Measurements from ENCODE around the gene STX8.
"Not testable (repeated sequence)": the region's sequence is repeated elsewhere in the genome, so short reads cannot be mapped to it uniquely, and the experiment has no call there.

The STX8 gene

DNA sequence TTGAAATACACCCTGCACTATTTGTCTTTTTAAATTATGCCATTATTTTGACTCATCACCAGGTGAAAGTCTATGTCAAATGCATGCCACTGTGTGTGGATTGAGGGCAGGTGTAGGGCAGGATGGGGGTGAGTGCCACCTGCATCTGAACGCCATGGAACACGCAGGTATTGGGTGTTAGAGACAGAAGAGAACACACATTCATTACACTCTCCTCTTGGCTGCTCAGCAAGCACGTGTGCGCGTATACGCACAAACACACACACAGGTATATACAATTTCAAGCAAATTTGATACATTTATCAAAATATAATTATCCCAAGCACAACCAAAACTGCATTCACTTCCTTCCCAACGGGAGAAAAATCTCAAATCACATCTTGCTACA is 285.4 kb downstream of the STX8 start:
- DNase-seq: no peak

DNA sequence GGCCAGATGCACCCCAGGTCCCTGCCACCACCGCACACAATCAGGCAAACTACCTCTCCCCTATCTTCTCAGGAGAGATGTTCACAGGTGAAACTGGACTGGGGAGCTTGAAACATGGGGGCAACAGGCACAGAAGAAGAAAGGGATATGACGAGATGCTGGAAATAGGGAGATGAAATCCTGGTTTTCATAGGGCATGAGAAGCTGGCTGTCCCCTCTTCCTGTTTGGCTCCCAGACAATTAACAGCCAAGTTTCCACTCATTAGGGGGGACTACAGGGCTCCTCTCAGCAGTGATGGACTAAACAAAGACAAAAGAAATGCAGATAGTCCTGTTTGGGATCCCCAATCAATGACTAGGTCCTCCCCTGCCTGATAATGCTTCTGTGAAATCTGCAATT is 288.3 kb downstream of the STX8 start:
- DNase-seq: no peak

DNA sequence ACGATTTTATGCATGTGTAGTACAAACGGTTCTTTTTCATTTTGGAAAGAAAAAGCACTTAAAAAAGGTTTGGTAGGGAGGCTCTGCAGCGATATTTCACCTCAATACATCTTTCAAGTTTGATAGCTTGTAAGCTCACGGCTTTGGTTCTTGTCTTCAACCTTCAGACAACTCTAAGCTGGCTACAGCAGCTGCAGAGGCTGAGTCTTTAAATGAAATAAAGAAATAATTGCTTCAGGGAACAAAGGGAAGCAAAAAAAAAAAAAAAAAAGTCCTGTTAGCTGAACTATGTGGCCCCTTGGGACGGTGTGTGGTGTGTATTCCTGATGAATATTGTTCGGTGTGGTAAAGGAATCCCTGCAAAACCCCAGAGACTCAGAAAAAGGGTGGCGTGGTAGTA is 289.2 kb downstream of the STX8 start:
- no peak for DNase-seq

DNA sequence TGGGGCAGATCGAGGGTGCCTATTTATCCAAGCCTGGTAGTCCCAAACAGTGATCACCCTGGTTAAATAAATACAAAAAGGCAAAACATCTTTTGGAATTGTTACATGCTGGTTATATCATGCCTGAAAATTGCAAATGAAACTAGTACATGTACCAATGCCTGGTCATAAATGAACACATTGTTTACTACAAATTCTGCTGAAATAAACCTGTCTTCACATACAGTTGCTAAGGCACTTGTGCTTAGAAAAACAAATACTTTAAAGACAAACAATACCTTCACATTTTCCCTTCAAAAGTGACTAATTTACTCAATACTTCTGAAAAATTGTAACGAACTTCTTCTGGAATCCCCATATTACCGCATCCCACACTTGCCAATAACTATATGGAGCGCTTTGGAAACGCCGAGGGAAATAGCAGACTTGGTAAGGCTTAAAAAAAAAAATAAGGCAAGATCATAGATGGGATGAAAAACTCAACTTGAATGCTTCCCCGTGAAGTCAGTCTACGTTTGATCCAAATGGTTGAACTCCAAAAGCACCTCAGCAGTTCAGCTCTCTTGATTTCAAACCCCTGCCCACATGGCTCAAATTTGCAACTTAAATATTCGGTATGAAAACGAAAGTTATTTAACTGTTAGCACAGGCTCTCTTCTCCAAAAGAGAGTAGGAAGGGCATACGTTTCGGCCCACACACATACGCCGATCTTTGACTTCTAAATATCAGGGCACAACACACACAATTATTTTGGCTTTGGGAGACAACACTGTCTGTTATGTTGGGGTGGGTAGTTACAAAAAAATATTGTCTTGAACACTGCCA is 289.8 kb downstream of the STX8 start:
- no peak for DNase-seq

DNA sequence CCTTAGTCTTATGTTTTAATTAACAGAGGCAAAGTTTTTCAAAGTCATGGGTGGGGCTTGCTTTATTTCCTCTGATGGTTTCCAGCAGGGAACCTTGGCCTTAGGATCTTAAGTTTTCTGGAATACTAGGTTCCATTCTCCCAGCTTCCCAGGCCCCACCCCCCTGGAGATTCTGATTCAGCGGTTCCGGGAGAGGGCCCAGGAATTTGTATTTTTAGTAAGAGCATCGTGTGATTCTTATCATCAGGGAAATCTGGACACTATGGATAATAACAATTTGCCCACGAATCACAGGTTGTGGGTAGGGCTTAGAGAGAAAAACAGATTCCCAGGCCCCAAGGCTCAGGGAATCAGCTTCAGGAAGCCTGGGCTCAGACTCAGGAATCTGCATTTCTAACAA is 290.7 kb downstream of the STX8 start:
- no peak for DNase-seq

DNA sequence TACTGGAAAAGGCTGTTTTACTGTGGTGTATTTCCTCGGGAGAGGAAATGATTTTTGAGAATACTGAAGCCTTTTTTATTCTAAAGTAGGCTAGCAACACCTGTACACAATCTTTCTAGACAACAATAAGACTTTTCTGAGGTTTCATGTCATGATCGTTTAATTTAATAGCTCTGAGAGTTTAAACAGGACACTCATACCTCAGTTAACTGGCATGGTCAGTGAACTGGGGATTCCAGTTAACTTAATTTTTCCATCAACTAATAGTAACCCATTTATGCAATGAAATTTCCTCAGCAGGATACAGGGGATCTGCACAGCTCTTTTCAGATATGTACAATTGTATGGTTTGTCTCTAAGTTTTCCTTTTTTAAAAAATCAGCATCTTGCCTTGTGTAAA is 291.7 kb downstream of the STX8 start:
- DNase-seq: no peak

- no peak for DNase-seq
Measured at GRCh38 chr17:9279893-9280292, 295.7 kb downstream of the STX8 start.

GRCh38 chr17:9274973-9275372 is 300.6 kb downstream of the STX8 start:
- no peak for DNase-seq

DNA sequence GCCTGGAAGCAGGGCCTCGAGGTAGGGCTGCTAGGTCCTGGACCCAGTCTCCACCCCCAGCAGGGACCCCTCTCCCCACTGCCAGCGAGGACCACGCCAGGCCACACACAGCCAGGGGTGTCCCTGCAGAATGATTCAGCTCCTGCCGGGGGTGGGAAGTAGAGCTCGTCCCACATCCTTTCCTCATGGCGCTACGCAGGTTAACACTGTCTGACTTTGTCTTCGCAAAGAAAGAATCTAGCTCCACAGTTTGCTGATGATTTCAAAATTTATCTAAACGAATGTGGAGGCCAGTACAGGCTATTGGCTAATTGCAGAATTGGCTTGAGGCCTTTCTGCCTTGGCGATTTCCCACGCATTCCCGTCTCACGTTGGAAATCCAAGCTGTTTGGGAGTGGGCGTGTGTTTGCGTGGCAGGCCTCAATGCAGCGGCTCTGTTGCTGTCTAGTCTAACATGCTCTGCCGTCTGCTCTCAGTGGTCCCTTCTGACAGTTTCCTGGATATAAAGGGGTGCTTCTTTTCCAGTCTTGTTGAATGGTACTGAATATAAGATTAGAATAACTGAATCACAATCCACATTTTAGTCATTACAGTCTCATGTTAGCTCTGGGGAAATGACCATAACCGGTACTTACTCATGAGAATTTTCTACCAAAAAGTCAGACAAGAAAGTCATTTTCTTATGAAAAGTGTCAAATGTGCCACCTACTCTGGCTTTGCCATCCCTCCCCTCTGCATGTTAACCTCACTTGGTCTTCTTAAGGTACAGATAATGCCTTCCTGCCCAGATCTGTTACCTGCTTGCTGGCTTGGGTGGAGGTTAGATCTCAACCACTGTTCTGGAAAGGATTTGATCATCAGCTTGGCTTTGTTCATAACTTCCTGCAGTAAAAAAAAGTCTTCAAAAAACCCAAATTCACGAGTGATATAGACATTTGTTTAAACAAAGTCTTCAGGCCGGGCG is 301.9 kb downstream of the STX8 start:
- DNase-seq: no peak

GRCh38 chr17:9272501-9273200 is 303.0 kb downstream of the STX8 start:
- no peak for DNase-seq

DNA sequence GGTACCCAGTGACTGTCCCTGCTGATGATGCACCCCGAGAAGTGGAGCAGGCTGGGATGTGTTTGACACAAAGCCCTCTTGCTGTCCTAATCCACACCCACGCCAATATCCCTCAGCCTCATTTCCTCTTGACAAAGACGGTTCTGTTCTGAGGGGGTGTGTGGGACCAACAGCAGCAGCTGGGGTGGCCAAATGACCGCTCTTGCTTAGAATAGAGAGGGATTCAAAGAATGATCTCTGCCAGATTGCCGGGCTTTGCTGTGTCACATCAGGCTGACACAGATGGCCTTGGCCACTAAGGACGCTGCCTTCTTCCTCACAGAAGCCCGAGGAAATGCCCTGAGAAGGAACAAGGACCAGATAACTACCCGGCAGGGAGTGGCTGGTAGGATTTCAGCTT is 303.6 kb downstream of the STX8 start:
- no peak for DNase-seq

DNA sequence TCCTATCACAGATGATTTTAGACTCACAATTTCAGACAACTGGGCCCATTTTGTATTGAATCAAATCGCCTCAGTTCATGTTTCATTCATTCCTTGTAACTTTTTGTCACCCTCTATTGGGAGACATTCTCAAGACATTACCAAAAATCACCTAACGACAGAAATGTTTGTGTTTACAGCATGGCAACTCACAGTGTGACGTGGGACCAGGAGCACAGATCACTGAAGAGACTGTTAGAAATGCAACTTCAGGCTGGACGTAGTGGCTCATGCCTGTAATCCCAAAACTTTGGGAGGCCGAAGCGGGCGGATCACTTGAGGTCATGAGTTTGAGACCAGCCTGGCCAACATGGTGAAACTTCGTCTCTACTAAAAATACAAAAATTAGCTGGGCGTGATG is 304.7 kb downstream of the STX8 start:
- no peak for DNase-seq

- DNase-seq: peak; percentile 46 to 76
Measured at GRCh38 chr17:9269350-9270035, 306.1 kb downstream of the STX8 start.

GRCh38 chr17:9268546-9268945 is 307.1 kb downstream of the STX8 start:
- DNase-seq: no peak

DNA sequence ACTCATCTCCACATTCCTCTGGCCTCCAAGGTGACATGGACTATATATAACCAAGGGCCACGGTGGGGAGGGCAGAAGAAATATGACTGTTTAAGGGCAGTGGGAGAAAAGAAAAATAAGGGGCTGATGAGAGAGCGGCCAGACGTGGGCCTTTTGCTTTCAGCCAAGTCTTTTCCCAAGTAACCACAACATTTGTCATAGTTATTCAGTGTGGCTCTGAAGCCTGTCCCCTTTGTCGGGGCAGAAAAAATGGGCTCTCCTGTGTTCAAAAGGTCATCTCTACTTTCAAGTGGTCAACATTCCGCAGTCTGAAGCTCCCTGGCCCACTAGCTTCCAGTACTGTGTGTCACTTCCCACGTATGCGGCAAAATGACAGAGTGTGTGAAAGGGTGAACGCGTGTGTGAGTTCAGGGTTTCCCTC is 308.9 kb downstream of the STX8 start:
- no peak for DNase-seq

DNA sequence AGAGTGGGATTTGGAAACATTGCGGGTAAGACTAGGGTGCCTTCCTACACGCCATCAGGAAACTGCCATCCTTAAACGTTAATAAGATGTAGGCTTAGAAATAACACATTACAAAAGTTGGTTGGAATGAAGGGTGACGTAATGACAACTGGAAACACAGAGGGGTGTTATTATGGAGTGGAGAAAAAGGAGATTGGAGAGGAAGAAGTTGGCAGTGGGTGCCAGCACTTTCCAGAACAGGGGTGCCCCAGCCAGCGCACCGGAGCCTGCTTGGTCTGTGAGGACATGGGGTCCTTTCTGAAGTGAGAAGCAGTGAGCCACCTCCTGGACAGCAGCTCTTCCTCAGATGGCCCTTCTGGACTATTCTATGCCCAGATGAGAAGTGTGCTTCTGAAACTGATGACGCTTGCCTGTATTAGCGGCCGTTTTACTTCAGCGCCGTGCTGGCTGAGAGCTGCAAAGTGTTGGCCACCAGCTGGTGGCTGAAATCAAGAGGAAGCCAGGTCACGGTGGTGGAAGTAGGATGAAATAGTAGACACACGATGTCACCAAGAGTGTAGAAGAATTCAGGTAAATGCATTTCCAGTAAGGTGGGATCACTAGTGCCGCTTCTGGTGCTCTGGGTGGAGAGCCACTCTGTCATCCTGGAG is 309.5 kb downstream of the STX8 start:
- DNase-seq: no peak

DNA sequence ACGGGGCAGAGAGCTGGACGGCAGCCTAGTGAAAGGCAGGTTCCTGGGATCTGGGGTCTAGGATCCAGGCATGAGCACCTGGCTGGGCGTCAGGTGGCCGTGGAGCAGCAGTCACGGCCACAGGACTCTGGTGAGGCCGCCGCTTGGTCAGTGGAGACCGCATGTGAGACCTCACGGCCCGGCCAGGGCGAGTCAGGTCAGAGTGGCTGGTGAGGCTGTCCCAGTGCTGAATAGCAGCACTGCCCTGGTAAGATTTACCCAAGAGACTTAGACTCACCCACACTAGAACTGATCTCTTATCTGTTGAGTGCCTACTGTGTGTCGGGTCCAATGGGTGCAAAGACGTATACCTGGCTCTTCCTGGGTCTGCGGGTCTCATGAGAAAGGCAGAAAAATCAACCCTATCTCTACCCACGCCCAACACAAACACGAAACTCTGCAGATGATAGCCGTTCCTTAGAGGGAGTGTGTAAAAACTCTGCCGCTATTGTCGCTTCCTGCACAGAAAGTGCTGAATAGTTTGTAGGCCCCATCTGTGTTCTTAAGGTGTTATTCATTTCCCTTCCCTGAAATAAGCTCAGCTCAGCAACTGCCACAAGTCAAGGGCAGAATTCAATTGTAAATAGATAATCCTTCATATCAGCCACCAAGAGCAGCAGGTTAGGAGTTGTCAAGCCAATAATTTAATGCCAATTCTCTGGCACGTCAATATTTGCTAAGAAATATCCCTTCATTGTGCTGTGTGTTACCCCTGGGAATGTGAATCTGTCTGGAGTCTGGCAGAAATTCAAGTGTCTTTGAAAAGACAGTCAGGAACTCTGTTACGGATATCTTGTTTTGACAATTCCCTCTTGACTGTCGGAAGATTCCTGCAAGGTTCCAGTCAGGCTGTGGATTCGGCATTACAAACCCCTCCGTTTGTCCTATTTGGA is 314.3 kb downstream of the STX8 start:
- DNase-seq: no peak

DNA sequence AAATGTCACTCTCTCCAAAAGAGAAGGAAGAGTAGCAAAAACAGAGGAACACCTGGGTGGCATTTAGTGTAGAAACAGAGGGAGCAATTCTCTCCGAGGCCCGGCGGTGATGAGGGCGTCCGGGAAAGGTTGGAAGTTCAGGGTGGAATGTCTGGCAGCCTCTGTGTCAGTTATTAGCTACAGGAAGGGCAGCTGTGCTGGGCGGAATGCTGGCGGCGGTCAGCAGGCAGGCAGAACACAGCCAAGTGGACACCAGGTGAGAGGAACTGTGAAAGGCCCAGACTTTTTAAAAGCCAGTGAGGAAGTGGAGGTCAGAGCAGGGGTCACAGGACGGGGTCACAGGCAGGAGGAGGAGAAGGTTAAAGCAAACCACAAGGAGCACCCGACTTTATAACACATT is 316.2 kb downstream of the STX8 start:
- no peak for DNase-seq

GRCh38 chr17:9258115-9259015 is 317.3 kb downstream of the STX8 start:
- peak; percentile 19 to 66 for DNase-seq

DNA sequence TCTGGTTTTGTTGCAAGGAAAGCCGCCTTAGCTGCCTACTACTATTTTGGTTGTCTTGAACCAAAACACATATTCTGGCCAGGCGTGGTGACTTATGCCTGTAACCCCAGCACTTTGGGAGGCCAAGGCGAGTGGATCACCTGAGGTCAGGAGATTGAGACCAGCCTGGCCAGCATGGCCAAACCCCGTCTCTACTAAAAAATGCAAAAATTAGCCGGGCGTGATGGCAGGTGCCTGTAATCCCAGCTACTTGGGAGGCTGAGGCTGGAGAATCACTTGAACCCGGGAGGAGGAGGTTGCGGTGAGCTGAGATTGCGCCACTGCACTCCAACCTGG is 318.0 kb downstream of the STX8 start:
- not testable (repeated sequence) for DNase-seq

All from NCI-H526 (cell line).